ENCODE results near the gene GOLGA6D. TPM values are rescaled to one million over a fixed set of nuclear protein-coding genes. Genes with fewer than 3 reads are reported as not detected.
"Not testable (repeated sequence)": the region's sequence is repeated elsewhere in the genome, so short reads cannot be mapped to it uniquely, and the experiment has no call there.

Gene GOLGA6D
- total RNA-seq, 1 donor from 2014 or later, result not detected

- H3K9me3 Mint-ChIP-seq (ENCODE audit: unreplicated experiment); H3K27ac Mint-ChIP-seq (ENCODE audit: unreplicated experiment); H3K4me1 Mint-ChIP-seq (ENCODE audit: low read depth, unreplicated experiment); DNase-seq; H3K4me3 Mint-ChIP-seq (ENCODE audit: unreplicated experiment); H3K27me3 Mint-ChIP-seq (ENCODE audit: unreplicated experiment); H3K36me3 Mint-ChIP-seq (ENCODE audit: unreplicated experiment): not testable (repeated sequence)
These were observed 24.6 kb upstream of the GOLGA6D start, which contains the start of gene GOLGA6C for GRCh38 chr15:75258034-75258433. Gene GOLGA6C, plus strand, starts transcription at chr15:75258334. Its CDS starts 265 bp downstream, at chr15:75258599.

DNA sequence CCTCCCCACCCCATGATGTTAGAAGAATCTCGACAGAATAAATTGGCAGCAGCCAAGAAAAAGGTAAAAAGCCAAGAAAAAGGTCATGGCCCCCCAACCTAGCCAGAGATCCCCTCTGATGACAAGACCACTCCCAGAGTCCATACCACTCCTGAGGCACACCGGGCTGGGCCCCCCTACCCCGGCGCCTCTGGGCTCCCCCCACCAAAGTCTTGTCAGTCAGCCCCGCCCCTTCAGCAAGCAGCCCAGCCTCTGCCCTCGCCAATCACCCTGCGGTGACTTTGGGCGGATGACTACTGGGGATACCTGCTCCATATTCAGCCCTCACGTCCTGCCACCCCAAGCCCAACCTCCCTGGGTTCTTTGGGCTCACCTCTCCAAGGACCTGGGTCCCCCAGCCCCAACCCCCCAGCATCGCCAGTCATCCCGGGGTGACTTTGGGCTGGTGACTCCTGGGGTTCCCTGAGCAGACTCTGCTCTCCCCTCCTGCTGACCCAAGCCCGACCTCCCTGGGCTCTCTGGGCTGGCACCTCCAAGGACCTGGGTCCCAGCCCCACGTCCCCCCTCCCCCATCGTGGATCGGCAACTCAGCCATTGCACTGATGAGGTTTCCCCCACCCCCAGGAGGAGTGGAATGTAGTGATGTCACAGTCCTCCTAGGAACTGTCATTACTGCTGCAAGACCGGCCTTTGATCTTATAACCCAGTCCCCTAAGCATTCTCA, 23.9 kb upstream of the GOLGA6D start:
- H3K9me3 Mint-ChIP-seq (ENCODE audit: unreplicated experiment); H3K4me1 Mint-ChIP-seq (ENCODE audit: low read depth, unreplicated experiment); H3K36me3 Mint-ChIP-seq (ENCODE audit: unreplicated experiment); DNase-seq; H3K27ac Mint-ChIP-seq (ENCODE audit: unreplicated experiment); H3K4me3 Mint-ChIP-seq (ENCODE audit: unreplicated experiment); H3K27me3 Mint-ChIP-seq (ENCODE audit: unreplicated experiment): not testable (repeated sequence)

DNA sequence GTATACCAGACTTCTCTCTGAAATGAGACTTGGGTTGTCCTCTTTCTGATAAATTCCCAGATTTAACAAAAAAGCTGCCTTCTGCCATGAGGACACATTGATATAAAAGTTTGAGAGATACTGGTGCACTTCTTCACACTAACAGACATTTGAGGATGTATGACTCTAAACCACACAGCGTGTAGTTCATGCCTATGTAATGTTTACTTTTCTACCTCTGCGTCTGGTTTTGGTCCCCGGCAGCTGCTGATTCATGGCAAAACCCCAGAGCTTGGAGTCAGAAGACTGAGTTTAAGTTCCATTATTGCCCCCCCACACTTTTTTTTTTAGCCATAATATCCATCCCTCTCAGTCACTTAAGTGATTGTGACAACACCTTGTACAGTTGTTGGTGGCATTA, 22.8 kb upstream of the GOLGA6D start:
- H3K36me3 Mint-ChIP-seq (ENCODE audit: unreplicated experiment); H3K9me3 Mint-ChIP-seq (ENCODE audit: unreplicated experiment); H3K27me3 Mint-ChIP-seq (ENCODE audit: unreplicated experiment); H3K27ac Mint-ChIP-seq (ENCODE audit: unreplicated experiment); H3K4me1 Mint-ChIP-seq (ENCODE audit: low read depth, unreplicated experiment); DNase-seq; H3K4me3 Mint-ChIP-seq (ENCODE audit: unreplicated experiment): not testable (repeated sequence)

GRCh38 chr15:75273751-75274359, 8.8 kb upstream of the GOLGA6D start:
- not testable (repeated sequence) for H3K4me1 Mint-ChIP-seq (ENCODE audit: low read depth, unreplicated experiment); DNase-seq; H3K4me3 Mint-ChIP-seq (ENCODE audit: unreplicated experiment); H3K36me3 Mint-ChIP-seq (ENCODE audit: unreplicated experiment); H3K27ac Mint-ChIP-seq (ENCODE audit: unreplicated experiment); H3K27me3 Mint-ChIP-seq (ENCODE audit: unreplicated experiment); H3K9me3 Mint-ChIP-seq (ENCODE audit: unreplicated experiment)

DNA sequence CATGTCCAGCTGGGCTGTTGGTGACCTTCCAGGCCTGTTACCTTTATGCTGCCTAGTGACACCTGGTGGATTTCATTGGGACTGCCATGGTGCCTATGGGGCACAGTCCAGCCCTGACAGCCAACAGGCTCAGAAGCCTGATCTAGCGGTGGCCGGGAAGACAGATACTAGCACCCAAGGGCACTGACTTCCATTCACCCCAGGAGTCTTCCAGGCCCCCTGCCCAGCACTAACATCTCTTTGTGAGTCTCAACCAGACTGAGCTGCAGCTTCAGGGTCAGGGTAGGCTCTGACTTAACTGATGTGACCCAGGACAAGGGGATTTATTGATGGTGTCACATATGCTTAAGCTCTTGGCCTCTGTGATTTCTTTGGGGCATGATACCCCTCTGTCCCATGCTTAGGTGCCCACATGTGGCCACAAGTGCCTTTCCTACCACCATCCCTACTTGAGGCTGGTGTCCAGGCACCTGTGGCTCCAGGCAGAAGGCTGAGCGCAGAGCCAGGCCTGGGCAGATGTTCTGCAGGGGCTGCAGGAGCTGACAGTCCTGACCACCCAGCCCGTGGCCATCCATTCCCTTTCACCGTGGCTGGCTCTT, 8.0 kb upstream of the GOLGA6D start:
- not testable (repeated sequence) for H3K36me3 Mint-ChIP-seq (ENCODE audit: unreplicated experiment); H3K27ac Mint-ChIP-seq (ENCODE audit: unreplicated experiment); H3K27me3 Mint-ChIP-seq (ENCODE audit: unreplicated experiment); H3K9me3 Mint-ChIP-seq (ENCODE audit: unreplicated experiment); H3K4me3 Mint-ChIP-seq (ENCODE audit: unreplicated experiment); H3K4me1 Mint-ChIP-seq (ENCODE audit: low read depth, unreplicated experiment)
- peak; percentile 68 for TF ChIP-seq CTCF (IDR thresholded peaks at IDR 0.05; ENCODE audit: partially characterized antibody, unreplicated experiment)
- peak; percentile 94 for DNase-seq

DNA sequence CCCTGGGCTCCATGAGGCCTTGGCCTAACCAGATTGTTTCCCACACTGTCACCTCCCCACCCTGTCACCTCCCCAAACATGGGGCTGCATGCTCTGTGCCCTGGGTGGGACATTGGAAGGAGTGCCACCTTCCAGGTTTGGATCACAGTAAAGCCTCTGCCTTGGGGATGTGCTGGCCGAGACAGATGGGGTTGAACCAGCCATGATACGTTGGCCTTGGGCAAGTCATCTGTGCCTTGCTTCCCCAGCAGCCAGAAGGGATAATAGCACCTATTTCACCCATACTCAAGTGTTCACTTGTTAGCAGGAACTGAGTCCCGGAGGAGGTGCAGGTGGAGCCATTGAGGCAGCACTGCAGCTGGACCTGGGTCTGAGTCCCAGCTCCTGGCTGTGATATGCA, 7.0 kb upstream of the GOLGA6D start:
- not testable (repeated sequence) for H3K27ac Mint-ChIP-seq (ENCODE audit: unreplicated experiment)

GRCh38 chr15:75278497-75278896, 4.1 kb upstream of the GOLGA6D start:
- H3K9me3 Mint-ChIP-seq (ENCODE audit: unreplicated experiment); H3K27ac Mint-ChIP-seq (ENCODE audit: unreplicated experiment); DNase-seq; H3K27me3 Mint-ChIP-seq (ENCODE audit: unreplicated experiment); H3K4me1 Mint-ChIP-seq (ENCODE audit: low read depth, unreplicated experiment); H3K4me3 Mint-ChIP-seq (ENCODE audit: unreplicated experiment); H3K36me3 Mint-ChIP-seq (ENCODE audit: unreplicated experiment): not testable (repeated sequence)

More for the DNA sequence above, 7.0 kb upstream of the GOLGA6D start:
- H3K4me3 Mint-ChIP-seq (ENCODE audit: unreplicated experiment); H3K36me3 Mint-ChIP-seq (ENCODE audit: unreplicated experiment); H3K9me3 Mint-ChIP-seq (ENCODE audit: unreplicated experiment); H3K27me3 Mint-ChIP-seq (ENCODE audit: unreplicated experiment); H3K4me1 Mint-ChIP-seq (ENCODE audit: low read depth, unreplicated experiment); DNase-seq: not testable (repeated sequence)

GRCh38 chr15:75284152-75284551, 1.5 kb downstream of the GOLGA6D start:
- H3K4me1 Mint-ChIP-seq (ENCODE audit: low read depth, unreplicated experiment); H3K27me3 Mint-ChIP-seq (ENCODE audit: unreplicated experiment); H3K9me3 Mint-ChIP-seq (ENCODE audit: unreplicated experiment); H3K4me3 Mint-ChIP-seq (ENCODE audit: unreplicated experiment); H3K36me3 Mint-ChIP-seq (ENCODE audit: unreplicated experiment); H3K27ac Mint-ChIP-seq (ENCODE audit: unreplicated experiment); DNase-seq: not testable (repeated sequence)

DNA sequence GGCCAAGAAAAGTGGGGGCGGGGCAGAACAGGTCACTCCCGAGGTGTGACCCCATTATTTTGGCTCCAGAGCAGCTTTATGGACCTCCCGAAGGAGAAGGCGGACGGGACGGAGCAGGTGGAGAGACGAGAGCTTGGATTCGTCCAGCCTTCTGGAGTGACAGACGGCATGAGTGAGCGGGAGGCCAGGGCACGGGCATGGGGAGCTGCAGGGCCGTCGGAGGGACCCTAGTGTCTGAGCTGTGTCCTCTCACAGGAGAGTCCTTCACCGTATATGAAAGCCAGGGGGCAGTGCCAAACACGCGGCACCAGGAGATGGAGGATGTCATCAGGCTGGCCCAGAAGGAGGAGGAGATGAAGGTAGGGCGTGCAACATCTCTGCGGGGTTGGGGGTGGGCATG, 11.0 kb downstream of the GOLGA6D start:
- H3K27me3 Mint-ChIP-seq (ENCODE audit: unreplicated experiment); H3K9me3 Mint-ChIP-seq (ENCODE audit: unreplicated experiment); H3K36me3 Mint-ChIP-seq (ENCODE audit: unreplicated experiment); H3K4me3 Mint-ChIP-seq (ENCODE audit: unreplicated experiment); DNase-seq; H3K27ac Mint-ChIP-seq (ENCODE audit: unreplicated experiment); H3K4me1 Mint-ChIP-seq (ENCODE audit: low read depth, unreplicated experiment): not testable (repeated sequence)
